GM18873 (cell line): ENCODE measurements around the gene POU3F3.

ENCODE experiments used
- ATAC-seq: cut with Tn5 transposase; IDR thresholded peaks from one replicate; pipeline ENCODE4 v1.9.1; 2021; ENCODE audit warnings: mild to moderate bottlenecking, moderate library complexity, moderate number of reproducible peaks; ENCODE audit not compliant: unreplicated experiment, low FRiP score

The POU3F3 gene

DNA sequence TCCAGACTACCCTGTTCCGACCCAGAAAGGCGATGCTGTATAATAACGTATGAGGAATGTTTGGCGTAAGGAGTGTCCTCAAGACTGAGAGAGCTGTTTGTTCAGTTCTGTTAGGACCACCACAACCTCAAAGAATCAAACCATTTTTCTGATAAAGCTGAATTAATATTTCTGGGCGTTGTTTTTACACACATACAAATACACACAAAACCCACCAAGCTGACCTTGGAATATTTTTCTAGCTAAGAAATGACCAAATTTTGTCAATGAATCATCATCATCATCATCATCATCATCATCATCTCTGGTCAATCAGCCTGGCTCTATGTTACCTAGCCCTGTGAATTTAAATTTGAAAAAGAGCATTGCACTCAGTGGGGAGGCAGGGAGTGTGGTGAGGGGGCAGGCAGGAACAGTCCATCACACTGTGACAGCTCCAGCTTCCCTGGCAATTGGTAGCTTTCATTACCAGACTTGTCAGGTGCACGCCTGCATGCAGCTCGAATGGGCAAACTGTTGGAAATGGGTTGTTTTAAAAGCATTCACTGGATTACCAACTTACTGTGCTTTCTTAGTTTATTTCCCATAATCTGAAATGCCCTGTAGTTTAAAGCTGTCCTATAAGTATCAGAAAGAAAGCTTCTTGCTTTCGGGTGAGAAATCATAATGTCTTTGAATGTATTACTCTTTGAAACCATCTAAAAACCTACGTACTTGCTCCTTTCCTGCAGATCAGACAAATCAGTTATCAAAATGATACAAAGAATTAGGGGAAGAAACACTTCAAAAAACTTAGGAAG lies 6.9 kb upstream of the POU3F3 start:
- ATAC-seq, result no peak

DNA sequence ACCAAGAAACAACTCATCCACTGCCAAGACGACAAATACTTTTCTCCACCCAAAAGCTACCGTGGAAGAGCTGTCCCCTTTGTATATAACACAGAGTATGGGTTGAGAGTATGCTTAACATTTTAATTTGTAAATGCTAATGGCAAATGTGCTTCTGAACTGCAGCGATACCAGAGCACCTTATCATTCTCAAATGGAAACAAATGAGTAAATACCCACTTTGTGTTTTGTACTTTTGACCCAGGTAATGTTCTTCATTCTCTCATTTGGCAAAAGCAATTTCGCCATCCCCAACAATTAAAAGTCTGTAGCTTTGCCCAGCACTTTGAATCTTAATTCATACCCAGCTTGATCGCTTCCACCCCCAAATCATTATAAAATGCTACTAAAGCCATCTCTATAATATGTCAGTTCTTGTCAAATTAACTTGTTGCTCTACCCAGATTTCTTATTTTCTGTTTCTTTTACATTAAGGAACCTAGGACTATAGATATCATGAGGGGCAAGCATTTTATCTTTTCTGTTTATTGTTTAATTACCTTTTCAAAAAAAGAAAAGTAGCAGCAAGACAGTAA lies 6.2 kb upstream of the POU3F3 start:
- no peak for ATAC-seq

DNA sequence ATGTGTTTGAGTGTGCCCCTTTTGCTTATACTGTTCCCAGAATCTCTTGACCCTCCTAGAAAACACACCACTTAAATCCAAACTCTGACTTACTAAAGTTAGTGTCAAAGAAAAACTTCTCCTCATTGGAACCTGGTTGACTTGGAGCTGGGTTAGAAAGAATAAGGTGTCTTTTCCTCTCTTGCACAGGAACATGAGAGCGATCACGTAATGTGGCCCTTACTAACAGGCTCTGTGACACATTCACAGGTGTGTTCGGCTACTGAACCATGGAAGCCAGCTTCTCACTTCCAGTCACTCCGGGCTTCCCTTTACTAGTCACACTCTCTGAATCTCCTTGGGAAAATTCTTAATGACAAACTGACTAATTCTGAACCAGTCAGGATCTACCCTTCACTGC lies 5.4 kb upstream of the POU3F3 start:
- ATAC-seq, result no peak

DNA sequence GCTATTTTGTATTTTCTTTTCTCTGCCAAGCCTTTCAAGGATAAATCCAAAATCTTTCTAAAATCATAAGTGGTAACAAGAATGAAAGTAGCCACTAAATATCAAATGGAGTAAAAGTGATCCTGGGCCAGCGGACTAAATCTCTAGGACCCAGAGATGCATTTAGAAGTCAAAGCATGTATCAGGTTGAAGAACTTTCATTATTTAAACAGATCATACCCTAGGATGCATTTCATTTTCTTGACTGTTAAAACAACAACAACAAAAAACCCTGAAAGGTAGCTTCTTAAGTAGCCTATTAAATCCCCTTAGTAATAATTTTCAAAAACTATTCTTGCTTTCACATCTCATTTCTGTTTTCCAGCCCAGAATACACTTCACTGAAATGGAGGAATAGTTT lies 4.8 kb upstream of the POU3F3 start:
- no peak for ATAC-seq

DNA sequence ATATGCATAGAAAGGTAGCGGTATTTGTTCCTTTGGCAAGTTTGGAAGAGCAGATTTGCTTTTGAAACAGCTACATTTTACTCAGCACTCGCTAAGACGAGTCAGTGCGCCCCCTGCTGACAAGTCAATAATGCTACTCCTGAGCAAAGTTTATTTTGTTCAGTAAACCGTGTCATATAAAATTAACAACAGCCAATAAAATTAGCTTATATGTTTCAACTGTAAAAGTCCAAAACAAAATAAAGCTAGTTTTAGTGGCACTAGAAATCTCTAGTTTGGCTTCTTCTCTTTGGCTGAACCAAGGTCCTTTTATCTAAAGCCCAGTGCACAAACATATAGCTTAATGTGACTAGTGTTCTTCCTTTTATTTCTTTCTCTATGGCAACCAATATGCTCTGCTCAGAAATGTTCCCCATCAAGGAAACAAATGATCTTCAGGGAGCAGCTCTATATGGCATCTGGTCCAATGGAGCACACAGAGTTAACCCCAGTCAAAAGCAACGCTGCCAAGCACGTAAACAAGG lies 4.2 kb upstream of the POU3F3 start:
- no peak for ATAC-seq

DNA sequence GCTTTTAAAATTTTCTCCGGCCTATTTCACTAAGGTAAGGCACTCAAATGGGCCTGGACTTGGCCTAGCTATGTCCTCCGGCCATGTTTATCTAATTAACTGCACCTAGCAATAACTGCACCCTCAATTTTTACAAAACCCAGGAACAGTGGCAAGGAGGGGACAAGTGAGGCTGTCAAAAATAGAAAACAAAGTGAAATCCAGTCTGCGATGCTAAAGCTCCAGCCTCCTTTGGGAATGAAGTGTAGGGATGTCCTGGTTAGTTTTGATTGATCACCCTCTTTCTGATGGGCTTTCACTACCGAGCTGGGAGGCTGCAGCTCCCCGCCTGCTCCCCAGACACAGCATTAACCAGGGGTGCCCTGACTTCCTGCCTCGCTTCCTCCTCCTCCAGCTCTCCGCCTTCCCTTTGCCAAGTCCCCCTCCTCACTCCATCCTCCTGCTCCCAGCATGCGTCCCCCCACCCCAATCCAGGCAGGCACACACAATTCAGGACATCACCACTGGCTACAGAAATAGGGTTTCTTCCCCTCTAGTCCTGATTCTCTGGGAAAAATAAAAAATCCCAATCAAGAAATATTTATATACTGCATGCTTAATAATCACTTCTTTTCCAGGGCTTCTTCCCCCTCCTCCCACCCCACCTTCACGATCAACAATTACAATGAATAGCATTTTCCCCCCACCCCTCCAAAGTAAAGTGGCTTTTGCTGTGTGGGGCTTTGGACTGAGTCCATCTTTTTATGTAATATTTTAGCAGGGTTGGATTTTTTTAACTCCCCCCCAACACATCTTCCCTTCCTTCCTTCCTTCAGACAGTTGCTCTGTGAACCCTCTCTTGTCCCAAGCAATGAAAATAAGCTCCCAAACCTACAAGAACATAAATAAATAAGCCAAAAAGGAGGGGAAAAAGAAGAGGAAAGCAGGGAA lies 3.3 kb upstream of the POU3F3 start:
- ATAC-seq, result no peak

DNA sequence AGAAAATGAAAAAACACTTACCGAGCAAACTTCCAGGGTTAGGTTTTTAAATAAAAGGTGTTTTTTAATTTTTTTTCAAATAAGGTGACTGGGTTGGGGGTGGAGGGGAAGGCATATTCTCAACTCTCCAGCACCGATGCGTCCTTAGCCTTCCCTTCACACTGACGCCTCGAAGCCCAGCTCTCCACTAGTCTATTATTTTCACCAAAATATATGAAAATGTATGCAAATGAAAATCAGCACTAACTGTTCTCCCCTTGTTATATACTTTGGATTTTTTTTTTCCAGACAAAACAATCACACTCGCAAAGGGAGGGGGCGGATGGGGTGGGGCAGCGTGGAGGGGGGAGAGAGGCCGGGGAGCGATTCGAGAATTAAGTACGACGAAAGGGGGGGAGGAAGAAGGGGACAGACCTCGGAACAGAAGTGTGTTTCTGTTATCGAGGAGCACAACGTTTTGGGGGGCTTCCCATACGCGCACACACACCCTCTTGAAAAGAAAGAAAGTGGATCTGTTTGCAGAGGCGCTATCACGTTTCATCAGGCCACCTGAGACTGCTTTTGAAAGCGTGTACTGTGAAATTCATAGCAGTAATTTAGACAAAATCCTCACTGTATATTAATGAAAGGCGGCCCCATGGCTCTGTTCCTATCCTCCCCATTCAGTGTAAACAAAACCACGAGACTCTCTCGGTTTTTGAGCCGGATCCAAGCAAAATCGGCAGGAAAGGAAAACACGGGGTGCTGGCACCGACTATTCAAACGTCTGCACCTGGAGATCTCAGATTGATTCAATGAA lies 2.4 kb upstream of the POU3F3 start:
- ATAC-seq, result no peak

DNA sequence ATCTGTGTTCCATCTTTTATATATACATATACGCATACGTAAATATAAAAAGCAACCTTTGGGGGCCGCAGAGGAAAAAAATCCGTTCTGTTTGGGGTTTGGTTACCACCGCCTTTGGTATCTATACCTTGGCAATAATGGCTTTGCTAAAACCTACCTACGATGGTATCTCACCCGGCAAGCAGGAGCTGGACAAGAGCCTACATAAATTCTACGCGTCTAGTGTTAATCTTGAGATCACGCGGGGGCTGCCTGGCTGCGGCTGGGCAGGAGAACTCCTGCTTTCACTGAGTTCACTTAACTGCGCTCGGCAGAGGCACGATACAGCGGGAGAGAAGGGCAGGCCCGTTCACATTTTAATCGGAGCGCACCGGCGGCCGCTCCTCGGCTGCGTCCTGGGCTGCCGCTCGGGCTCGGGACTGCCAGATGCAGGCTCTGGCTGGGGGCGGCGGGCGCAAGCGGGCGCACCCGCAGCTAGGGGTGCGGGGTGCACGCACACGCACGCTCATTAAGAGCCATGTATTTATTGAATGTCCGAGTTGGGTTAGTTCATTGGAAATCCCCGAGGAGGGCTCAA lies 1.7 kb upstream of the POU3F3 start:
- ATAC-seq, result no peak

DNA sequence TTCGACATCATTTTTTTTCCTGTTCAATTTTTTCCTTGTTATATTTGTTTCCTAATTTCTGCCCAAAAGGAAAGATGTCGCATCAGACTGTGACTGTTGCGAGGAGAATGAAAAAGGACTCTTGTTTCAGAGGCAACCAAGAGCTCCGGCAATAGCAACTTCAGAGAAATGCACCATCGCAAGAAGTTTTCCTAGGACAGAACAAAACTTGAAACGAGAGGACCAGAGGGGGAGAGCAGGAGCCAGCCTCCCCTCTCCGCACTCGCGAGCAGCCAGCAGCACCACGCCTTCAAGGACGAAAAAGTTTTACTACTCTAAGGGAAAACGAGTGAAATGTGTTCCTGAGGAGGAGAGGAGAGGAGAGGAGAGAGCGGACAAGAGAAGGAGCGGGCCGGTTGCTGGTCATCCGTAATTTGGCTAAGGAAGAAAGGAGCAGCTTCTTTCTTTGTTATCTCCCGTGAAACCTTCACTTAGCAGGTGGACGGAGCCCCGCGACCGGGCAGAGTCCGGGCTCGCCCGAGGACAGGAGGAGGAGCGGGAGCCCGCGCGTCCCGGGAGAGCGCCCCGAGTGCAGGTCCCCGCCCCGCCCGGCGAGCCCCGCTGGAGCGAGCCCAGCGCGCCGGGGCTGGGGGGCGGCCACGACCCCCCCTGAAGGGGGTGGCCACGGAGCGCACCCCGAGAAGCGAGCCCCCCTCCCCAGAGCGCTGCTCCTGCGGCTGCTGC lies 744 bp downstream of the POU3F3 start:
- ATAC-seq, result no peak

DNA sequence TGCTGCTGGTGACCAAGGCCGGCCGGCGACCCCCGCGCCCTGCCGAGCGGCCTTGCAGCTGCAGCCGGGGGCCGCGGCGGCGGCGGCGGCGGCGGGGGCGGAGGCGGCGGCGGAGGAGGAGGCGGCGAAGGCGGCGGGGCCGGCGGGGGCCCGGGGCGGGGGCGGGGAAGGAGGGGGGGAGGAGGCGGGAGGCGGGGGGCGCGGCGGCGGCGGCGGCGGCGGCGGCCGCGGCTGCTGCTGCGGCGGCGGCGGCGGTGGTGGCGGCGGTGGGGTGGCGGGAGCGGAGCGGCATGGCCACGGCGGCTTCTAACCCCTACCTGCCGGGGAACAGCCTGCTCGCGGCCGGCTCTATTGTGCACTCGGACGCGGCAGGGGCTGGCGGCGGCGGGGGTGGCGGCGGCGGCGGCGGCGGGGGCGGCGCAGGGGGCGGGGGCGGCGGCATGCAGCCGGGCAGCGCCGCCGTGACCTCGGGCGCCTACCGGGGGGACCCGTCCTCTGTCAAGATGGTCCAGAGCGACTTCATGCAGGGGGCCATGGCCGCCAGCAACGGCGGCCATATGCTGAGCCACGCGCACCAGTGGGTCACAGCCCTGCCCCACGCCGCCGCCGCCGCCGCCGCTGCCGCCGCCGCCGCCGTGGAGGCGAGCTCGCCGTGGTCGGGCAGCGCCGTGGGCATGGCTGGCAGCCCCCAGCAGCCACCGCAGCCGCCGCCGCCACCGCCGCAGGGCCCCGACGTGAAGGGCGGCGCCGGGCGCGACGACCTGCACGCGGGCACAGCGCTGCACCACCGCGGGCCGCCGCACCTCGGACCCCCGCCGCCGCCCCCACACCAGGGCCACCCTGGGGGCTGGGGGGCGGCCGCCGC lies 1.5 kb downstream of the POU3F3 start:
- ATAC-seq, result no peak

DNA sequence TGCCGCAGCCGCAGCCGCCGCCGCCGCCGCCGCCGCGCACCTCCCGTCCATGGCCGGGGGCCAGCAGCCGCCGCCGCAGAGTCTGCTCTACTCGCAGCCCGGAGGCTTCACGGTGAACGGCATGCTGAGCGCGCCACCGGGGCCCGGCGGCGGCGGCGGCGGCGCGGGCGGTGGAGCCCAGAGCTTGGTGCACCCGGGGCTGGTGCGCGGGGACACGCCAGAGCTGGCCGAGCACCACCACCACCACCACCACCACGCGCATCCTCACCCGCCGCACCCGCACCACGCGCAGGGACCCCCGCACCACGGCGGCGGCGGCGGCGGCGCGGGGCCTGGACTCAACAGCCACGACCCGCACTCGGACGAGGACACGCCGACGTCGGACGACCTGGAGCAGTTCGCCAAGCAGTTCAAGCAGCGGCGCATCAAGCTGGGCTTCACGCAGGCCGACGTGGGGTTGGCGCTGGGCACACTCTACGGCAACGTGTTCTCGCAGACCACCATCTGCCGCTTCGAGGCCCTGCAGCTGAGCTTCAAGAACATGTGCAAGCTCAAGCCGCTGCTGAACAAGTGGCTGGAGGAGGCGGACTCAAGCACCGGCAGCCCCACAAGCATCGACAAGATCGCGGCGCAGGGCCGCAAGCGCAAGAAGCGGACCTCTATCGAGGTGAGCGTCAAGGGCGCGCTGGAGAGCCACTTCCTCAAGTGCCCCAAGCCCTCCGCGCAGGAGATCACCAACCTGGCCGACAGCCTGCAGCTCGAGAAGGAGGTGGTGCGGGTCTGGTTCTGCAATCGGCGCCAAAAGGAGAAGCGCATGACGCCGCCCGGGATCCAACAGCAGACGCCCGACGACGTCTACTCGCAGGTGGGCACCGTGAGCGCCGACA lies 2.4 kb downstream of the POU3F3 start:
- ATAC-seq, result no peak

DNA sequence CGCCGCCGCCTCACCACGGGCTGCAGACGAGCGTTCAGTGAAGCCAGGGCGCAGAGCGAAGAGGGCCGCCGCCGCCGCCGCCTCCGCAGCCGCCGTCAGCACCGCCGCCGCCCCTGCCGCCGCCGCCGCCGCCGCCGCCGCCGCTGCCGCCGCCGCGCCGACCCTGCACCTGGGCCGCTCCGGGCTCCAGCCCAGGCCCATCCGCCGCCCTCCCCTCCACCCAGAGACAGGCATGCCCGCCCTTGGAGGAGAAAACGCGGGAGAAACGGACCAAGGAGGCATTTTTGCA lies 3.0 kb downstream of the POU3F3 start:
- no peak for ATAC-seq

DNA sequence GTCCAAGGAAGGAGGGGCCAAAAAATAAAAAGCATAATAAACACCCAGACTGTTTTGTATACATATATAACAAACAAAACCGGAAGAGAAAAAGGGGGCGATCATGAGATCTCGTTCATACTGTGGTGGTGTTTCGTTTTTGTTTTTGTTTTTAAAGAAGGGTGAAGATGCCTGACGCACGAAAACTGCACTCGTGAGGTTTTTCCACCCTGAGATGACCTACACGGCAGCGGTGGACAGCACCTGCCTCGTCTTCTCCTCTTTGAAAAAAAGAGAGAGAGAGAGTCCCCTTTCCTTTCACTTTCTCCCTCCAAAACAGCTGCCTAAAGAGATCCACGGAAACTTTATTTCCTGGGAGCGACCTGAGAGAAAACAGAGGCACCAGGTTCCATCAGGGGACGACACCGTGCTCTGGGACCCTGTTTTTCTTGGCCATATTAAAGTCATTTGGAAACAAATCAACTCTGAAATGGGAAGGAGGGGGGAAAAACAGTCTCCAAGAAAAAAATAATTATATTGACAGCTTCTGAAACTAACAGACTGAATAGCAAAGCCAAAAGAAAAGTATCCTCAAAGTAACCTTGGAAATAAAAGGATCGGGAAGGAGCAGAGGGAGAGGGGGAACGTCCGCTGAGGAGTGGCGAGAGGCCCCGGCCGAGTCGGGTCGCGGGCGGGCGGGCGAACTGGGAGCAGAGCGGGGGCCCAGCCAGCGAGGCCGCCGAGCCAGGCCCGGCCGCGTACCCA lies 3.5 kb downstream of the POU3F3 start:
- no peak for ATAC-seq

DNA sequence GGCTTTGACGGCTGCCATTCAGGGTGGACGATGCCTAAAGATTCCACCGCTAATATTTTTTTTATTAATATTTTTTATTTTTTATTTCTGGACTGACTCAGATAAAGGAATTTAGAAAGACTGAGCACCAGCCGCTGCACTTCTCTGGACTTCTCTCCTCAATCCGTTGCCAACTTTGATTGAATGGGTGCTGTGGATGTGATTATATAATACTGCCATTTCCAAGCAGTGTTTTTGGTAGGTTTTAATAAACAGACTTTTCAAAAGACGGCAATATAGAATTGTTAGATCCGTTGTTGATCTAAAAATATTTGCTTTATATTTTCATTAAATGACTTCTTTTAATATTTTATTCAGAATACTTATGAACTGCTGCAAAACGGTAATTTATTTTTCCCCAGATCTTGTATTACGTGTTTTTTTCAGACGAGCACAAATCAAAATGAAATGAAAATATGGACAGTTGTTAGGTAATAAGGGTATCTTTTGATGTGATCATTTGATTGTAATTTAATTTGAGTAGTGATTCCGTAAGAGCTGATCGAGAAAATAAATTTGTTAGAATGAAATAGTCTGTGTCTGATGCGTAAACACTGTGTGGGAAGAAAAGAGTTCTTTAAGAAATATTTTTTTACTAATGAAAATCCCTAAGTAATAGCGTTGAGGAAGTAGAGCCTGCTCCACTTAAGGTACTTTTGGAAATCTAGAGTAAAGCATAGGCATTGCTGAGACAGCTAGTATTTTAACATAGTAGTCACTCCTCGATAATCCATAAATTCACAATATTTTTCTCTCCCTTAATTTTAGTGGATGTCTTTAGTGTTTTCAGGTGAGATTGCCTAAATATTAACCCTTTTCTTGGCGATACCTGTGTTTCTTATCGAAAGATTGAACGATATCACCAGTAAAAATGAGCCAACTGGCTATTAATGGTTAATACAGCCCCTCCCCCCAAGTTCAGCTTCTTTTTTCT lies 4.4 kb downstream of the POU3F3 start:
- no peak for ATAC-seq

DNA sequence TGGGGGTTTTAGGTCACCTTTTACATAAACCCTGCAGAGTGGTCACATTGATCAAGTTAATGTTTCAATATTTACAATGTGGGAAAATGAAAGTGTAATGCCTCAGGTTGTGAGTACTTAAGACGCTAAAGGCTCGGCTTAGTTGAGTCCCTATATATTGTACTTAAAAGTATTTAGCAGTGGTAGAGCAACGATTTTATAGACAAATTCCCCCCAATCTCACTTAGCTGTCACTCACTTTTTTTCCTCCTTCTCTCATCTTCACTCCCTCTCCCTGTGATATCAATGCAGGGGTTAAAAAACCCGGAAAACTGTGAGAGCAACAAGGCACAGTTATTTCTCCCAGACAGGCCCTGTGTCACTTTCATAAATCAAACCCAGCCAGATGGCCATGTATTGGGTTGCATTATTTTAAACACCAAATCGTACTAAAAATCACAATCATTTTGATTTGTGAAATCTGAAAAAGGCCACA lies 5.4 kb downstream of the POU3F3 start:
- no peak for ATAC-seq
